ENCODE results near the gene EEFSEC. TPM values are rescaled to one million over a fixed set of nuclear protein-coding genes. Genes with fewer than 3 reads are reported as not detected.

The EEFSEC gene
- total and polyA plus RNA-seq, 2 experiments from 2014 or later = 10.1 to 16.2 TPM

DNA sequence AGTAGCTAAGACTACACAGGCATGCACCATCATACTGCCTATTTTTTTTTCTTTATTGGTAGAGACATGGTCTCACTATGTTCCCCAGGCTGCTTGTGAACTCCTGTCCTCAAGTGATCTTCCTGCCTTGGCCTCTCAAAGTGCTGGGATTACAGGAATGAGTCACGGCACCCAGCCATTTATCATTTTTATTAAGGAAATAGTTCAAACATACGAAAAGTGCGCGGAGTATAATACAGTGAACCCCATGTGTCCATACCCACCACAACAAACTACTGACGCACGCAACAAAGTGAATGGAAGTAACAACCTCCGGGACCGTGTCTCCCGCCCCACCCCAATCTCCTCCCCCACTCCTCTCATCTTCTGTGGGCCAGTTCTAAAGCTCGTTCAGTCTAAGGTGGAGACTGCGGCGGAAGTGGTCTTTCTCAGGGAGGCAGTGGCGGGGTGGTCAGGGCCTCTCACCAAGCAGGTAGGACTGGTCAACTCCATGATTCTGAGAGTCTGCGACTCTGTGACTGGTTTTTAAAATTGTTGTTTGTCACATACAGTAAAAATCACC is 271.3 kb downstream of the EEFSEC start:
- Histone ChIP-seq H3K79me2 (replicated peaks; ENCODE audit: insufficient read depth) (no peaks in the 10 kb centered on the region), H2AFZ (no peak overlapping the region), H3K27ac (ENCODE audit: low read depth) (no peak overlapping the region), H4K20me1 (replicated peaks; ENCODE audit: insufficient read depth) (no peaks in the 10 kb centered on the region), H3K4me2 (no peak overlapping the region), H3K4me3 (no peak overlapping the region), H3K4me1 (ENCODE audit: insufficient read depth) (peaks cover 8% of the 10 kb centered on the region), H3K36me3 (ENCODE audit: insufficient read depth) (no peaks in the 10 kb centered on the region), H3K9me2 (ENCODE audit: insufficient read depth) (no peaks in the 10 kb centered on the region), H3F3A (replicated peaks; ENCODE audit: low read depth) (no peaks in the 10 kb centered on the region), H3K27me3 (ENCODE audit: insufficient read depth) (peaks cover 37% of the 10 kb centered on the region)
- ATAC-seq (no peak), DNase-seq (ENCODE audit: low spot score) (no peak)
- Mint-ChIP-seq H3K27me3 (ENCODE audit: insufficient read depth, low read depth, poor library complexity) (peaks cover 41% of the 10 kb centered on the region), H3K36me3 (ENCODE audit: low read depth) (no peaks in the 10 kb centered on the region), H3K27ac (no peak overlapping the region), H3K4me3 (no peak overlapping the region), H3K4me1 (peaks cover 21% of the 10 kb centered on the region), H3K9me3 (no peaks in the 10 kb centered on the region)
- no peak for TF ChIP-seq EZH2 (IDR thresholded peaks at IDR 0.05; ENCODE audit: low read depth, unreplicated experiment)
- no peak for TF ChIP-seq CREB1 (CRISPR knock-in tag; IDR thresholded peaks at IDR 0.05; ENCODE audit: low read depth)
- no peak for TF ChIP-seq ZNF114 (CRISPR knock-in tag; IDR thresholded peaks at IDR 0.05)
- no peak for TF ChIP-seq STAT1 (IDR thresholded peaks at IDR 0.05; ENCODE audit: unreplicated experiment)
- TF ChIP-seq, protein P1, sequence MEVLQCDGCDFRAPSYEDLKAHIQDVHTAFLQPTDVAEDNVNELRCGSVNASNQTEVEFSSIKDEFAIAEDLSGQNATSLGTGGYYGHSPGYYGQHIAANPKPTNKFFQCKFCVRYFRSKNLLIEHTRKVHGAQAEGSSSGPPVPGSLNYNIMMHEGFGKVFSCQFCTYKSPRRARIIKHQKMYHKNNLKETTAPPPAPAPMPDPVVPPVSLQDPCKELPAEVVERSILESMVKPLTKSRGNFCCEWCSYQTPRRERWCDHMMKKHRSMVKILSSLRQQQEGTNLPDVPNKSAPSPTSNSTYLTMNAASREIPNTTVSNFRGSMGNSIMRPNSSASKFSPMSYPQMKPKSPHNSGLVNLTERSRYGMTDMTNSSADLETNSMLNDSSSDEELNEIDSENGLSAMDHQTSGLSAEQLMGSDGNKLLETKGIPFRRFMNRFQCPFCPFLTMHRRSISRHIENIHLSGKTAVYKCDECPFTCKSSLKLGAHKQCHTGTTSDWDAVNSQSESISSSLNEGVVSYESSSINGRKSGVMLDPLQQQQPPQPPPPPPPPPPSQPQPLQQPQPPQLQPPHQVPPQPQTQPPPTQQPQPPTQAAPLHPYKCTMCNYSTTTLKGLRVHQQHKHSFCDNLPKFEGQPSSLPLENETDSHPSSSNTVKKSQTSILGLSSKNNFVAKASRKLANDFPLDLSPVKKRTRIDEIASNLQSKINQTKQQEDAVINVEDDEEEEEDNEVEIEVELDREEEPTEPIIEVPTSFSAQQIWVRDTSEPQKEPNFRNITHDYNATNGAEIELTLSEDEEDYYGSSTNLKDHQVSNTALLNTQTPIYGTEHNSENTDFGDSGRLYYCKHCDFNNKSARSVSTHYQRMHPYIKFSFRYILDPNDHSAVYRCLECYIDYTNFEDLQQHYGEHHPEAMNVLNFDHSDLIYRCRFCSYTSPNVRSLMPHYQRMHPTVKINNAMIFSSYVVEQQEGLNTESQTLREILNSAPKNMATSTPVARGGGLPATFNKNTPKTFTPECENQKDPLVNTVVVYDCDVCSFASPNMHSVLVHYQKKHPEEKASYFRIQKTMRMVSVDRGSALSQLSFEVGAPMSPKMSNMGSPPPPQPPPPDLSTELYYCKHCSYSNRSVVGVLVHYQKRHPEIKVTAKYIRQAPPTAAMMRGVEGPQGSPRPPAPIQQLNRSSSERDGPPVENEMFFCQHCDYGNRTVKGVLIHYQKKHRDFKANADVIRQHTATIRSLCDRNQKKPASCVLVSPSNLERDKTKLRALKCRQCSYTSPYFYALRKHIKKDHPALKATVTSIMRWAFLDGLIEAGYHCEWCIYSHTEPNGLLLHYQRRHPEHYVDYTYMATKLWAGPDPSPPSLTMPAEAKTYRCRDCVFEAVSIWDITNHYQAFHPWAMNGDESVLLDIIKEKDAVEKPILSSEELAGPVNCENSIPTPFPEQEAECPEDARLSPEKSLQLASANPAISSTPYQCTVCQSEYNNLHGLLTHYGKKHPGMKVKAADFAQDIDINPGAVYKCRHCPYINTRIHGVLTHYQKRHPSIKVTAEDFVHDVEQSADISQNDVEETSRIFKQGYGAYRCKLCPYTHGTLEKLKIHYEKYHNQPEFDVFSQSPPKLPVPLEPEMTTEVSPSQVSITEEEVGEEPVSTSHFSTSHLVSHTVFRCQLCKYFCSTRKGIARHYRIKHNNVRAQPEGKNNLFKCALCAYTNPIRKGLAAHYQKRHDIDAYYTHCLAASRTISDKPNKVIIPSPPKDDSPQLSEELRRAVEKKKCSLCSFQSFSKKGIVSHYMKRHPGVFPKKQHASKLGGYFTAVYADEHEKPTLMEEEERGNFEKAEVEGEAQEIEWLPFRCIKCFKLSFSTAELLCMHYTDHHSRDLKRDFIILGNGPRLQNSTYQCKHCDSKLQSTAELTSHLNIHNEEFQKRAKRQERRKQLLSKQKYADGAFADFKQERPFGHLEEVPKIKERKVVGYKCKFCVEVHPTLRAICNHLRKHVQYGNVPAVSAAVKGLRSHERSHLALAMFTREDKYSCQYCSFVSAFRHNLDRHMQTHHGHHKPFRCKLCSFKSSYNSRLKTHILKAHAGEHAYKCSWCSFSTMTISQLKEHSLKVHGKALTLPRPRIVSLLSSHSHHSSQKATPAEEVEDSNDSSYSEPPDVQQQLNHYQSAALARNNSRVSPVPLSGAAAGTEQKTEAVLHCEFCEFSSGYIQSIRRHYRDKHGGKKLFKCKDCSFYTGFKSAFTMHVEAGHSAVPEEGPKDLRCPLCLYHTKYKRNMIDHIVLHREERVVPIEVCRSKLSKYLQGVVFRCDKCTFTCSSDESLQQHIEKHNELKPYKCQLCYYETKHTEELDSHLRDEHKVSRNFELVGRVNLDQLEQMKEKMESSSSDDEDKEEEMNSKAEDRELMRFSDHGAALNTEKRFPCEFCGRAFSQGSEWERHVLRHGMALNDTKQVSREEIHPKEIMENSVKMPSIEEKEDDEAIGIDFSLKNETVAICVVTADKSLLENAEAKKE (CRISPR knock-in tag; IDR thresholded peaks at IDR 0.05) = no peak
- no peak for TF ChIP-seq POLR2AphosphoS5 (IDR thresholded peaks at IDR 0.05; ENCODE audit: low read depth)
- TF ChIP-seq NANOG (IDR thresholded peaks at IDR 0.05; ENCODE audit: borderline replicate concordance) = no peak
- TF ChIP-seq, protein P2, sequence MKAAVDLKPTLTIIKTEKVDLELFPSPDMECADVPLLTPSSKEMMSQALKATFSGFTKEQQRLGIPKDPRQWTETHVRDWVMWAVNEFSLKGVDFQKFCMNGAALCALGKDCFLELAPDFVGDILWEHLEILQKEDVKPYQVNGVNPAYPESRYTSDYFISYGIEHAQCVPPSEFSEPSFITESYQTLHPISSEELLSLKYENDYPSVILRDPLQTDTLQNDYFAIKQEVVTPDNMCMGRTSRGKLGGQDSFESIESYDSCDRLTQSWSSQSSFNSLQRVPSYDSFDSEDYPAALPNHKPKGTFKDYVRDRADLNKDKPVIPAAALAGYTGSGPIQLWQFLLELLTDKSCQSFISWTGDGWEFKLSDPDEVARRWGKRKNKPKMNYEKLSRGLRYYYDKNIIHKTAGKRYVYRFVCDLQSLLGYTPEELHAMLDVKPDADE (IDR thresholded peaks at IDR 0.05) = no peak
- no peak for TF ChIP-seq ZNF331 (CRISPR knock-in tag; IDR thresholded peaks at IDR 0.05; ENCODE audit: low read depth)
- TF ChIP-seq EZH2phosphoT487 (IDR thresholded peaks at IDR 0.05; ENCODE audit: unreplicated experiment) = no peak
- TF ChIP-seq REST (IDR thresholded peaks at IDR 0.05; ENCODE audit: unreplicated experiment) = no peak
- no peak for TF ChIP-seq CTCF (conservative IDR thresholded peaks at IDR 0.05; ENCODE audit: low read depth in 2 of 2)
- no peak for TF ChIP-seq JUNB (IDR thresholded peaks at IDR 0.05; ENCODE audit: unreplicated experiment)
